ENCODE results near the gene IL1RAPL1. TPM values are rescaled to one million over a fixed set of nuclear protein-coding genes. Genes with fewer than 3 reads are reported as not detected.

IL1RAPL1 gene
- total and polyA plus RNA-seq, 2 experiments from 2014 or later = 0.18 to 0.49 TPM

GRCh38 chrX:29431895-29432294 lies 844.6 kb downstream of the IL1RAPL1 start (continued):
- TF ChIP-seq CTCF (conservative IDR thresholded peaks at IDR 0.05; ENCODE audit: low read depth in 2 of 2) (no peak), ZNF114 (CRISPR knock-in tag; IDR thresholded peaks at IDR 0.05) (no peak), EZH2phosphoT487 (IDR thresholded peaks at IDR 0.05; ENCODE audit: unreplicated experiment) (no peak), NANOG (IDR thresholded peaks at IDR 0.05; ENCODE audit: borderline replicate concordance) (no peak), REST (IDR thresholded peaks at IDR 0.05; ENCODE audit: unreplicated experiment) (no peak), POLR2AphosphoS5 (IDR thresholded peaks at IDR 0.05; ENCODE audit: low read depth) (no peak), ZNF331 (CRISPR knock-in tag; IDR thresholded peaks at IDR 0.05; ENCODE audit: low read depth) (no peak)

- no peak overlapping the region for H2AFZ ChIP-seq
- Mint-ChIP-seq H3K36me3 (ENCODE audit: low read depth) (no peaks in the 10 kb centered on the region), H3K9me3 (no peaks in the 10 kb centered on the region; the same call in 2 of the 3 replicates), H3K27me3 (ENCODE audit: insufficient read depth, low read depth, poor library complexity) (no peaks in the 10 kb centered on the region), H3K27ac (no peak overlapping the region), H3K4me1 (no peaks in the 10 kb centered on the region), H3K4me3 (no peak overlapping the region)
- H3K4me2 ChIP-seq = no peak overlapping the region
- no peaks in the 10 kb centered on the region for H3K27me3 ChIP-seq (ENCODE audit: insufficient read depth)
- no peak for DNase-seq (ENCODE audit: low spot score)
- ATAC-seq = no peak
- no peaks in the 10 kb centered on the region for H4K20me1 ChIP-seq (replicated peaks; ENCODE audit: insufficient read depth)
- no peak overlapping the region for H3K27ac ChIP-seq (ENCODE audit: low read depth)
- H3K79me2 ChIP-seq (replicated peaks; ENCODE audit: insufficient read depth) = no peaks in the 10 kb centered on the region
- H3F3A ChIP-seq (replicated peaks; ENCODE audit: low read depth) = no peaks in the 10 kb centered on the region
- no peaks in the 10 kb centered on the region for H3K9me2 ChIP-seq (ENCODE audit: insufficient read depth)
- no peak overlapping the region for H3K4me3 ChIP-seq
- no peaks in the 10 kb centered on the region for H3K4me1 ChIP-seq (ENCODE audit: insufficient read depth)
- TF ChIP-seq ZNF462 (CRISPR knock-in tag; IDR thresholded peaks at IDR 0.05) = no peak
- H3K36me3 ChIP-seq (ENCODE audit: insufficient read depth) = no peaks in the 10 kb centered on the region
These were observed 845.3 kb downstream of the IL1RAPL1 start for GRCh38 chrX:29432534-29432933.

Data from GM23338 (cell line).